ENCODE data around the gene FTCDNL1. TPM values are rescaled to one million over a fixed set of nuclear protein-coding genes. Genes with fewer than 3 reads are reported as not detected.

FTCDNL1 gene
- total and polyA plus RNA-seq, 8 donors = 0.31 to 2.8 (median 0.78) TPM; not detected in 4

DNA sequence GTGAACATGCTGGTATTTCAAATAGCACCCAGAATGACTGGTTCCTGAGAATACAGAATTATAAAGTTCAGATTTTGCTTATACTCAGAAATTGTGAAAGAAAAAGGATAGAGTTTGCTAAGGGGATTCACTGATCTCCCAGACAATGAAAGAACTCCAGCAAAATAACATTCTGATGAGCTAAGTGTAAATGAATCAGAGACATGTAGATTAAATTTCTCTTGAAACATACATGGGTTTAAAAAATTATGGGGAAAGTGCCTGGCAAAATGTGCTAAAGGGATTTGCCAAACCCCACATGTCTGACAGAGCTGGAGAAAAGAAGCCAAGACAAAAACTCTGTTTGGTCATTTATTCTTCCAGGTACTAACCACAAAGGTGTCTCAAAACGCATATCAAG, 116.3 kb downstream of the FTCDNL1 start:
- 40 to 74% (median 65%) methylated on average over 1 of the region's 1 CpG for whole genome bisulfite sequencing, 5 donors
- Histone ChIP-seq H3K4me1 (peaks cover 0 to 5% (median 1%) of the 10 kb centered on the region in 4 donors), H3K9me3 (peaks cover 0 to 3% (median 0%) of the 10 kb centered on the region in 4 donors), H3K27ac (no peak overlapping the region), H3K27me3 (no peaks in the 10 kb centered on the region), H3K36me3 (no peaks in the 10 kb centered on the region), H3K4me3 (no peak overlapping the region)
- DNase-seq = no peak
- TF ChIP-seq, protein P1, sequence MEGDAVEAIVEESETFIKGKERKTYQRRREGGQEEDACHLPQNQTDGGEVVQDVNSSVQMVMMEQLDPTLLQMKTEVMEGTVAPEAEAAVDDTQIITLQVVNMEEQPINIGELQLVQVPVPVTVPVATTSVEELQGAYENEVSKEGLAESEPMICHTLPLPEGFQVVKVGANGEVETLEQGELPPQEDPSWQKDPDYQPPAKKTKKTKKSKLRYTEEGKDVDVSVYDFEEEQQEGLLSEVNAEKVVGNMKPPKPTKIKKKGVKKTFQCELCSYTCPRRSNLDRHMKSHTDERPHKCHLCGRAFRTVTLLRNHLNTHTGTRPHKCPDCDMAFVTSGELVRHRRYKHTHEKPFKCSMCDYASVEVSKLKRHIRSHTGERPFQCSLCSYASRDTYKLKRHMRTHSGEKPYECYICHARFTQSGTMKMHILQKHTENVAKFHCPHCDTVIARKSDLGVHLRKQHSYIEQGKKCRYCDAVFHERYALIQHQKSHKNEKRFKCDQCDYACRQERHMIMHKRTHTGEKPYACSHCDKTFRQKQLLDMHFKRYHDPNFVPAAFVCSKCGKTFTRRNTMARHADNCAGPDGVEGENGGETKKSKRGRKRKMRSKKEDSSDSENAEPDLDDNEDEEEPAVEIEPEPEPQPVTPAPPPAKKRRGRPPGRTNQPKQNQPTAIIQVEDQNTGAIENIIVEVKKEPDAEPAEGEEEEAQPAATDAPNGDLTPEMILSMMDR (IDR thresholded peaks at IDR 0.05) = no peak
- TF ChIP-seq POLR2A (IDR thresholded peaks at IDR 0.05) = no peak
- TF ChIP-seq POLR2AphosphoS5 (IDR thresholded peaks at IDR 0.05) = no peak
- no peak for TF ChIP-seq EP300 (IDR thresholded peaks at IDR 0.05)
- intact Hi-C loops (cut with DNase I; ENCODE audit: low total_unique reads) = no loop called here

DNA sequence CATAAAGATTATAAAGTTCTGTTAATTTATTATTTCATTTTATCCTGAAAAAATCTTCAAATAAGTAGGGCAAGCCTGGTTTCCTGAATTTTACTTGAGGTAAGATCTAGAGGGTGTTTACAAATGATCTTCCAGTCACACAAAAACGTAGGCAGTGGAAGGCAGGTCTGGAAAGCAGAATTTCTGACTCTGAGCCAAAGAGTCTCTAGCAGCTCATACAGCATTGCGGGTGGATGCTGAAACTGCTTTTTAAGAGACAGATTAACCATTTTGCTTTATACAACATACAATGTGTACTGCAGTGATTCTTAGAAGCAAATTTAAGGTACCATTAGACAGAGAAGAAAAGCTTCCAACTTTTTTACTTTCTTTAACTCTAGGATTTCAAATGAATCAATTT, 117.0 kb downstream of the FTCDNL1 start:
- Histone ChIP-seq H3K4me3 (no peak overlapping the region), H3K27ac (no peak overlapping the region), H3K4me1 (no peaks in the 10 kb centered on the region), H3K27me3 (no peaks in the 10 kb centered on the region), H3K9me3 (peaks cover 0 to 6% (median 0%) of the 10 kb centered on the region in 4 donors), H3K36me3 (no peaks in the 10 kb centered on the region)
- intact Hi-C loops (cut with DNase I; ENCODE audit: low total_unique reads) = no loop called here
- 25 to 39% (median 31%) methylated on average over 2 of the region's 2 CpGs for WGBS, 5 donors
- peak in 1 of 2 donors; percentile 25 for DNase-seq
- TF ChIP-seq EP300 (IDR thresholded peaks at IDR 0.05) (no peak), POLR2A (IDR thresholded peaks at IDR 0.05) (no peak)
- TF ChIP-seq, protein P1 (IDR thresholded peaks at IDR 0.05) = no peak

DNA sequence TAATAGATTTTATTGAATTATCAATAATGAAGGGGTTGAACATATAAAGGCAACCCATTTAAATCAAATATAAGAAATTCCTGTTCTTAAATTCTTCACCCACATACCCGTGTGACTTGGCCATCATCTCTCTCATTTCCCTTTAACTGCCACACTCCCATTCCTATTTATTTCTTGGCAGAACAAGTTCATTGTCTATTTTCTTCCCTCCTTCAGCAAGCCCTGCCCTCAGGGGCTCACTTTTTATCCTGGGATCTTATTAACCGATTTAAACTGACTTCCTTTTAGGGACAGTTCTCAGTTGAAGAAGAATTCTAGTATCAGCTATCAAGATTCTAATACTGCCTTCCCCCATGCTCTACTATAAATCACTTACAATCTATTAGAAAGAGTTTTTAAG, 123.2 kb downstream of the FTCDNL1 start:
- Histone ChIP-seq H3K9me3 (peaks cover 0 to 11% (median under 1%) of the 10 kb centered on the region in 4 donors), H3K27ac (no peak overlapping the region), H3K36me3 (no peaks in the 10 kb centered on the region), H3K27me3 (peaks cover 0 to 3% (median 0%) of the 10 kb centered on the region in 3 donors), H3K4me1 (no peaks in the 10 kb centered on the region), H3K4me3 (no peak overlapping the region)
- TF ChIP-seq EP300 (IDR thresholded peaks at IDR 0.05) (no peak), POLR2A (IDR thresholded peaks at IDR 0.05) (no peak), POLR2AphosphoS5 (IDR thresholded peaks at IDR 0.05) (no peak)
- TF ChIP-seq, protein P1 (IDR thresholded peaks at IDR 0.05) = no peak
- DNase-seq = no peak
- 69 to 82% (median 76%) methylated on average over 2 of the region's 2 CpGs for WGBS, 5 donors
- intact Hi-C loops (cut with DNase I; ENCODE audit: low total_unique reads) = no loop called here

DNA sequence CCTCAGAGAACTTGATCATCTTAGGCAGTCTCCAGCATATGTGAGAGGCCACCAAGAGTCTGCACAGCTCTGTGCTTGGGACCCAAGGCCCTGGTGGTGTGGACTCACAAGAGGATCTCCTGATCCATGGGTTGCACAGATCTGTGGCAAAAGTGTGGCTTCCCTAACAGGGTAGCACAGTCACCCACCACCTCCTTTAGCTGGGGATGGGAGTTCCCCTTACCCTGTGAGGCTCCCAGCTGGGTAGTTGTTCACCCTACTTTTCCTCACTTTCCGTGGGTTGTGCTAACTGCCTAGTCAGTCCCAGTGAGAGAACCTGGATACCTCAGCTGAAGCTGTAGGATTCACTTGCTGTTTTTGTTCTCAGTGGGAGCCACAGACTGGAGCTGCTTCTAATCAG, 123.7 kb downstream of the FTCDNL1 start:
- no peaks in the 10 kb centered on the region for H3K4me1 ChIP-seq
- H3K36me3 ChIP-seq = no peaks in the 10 kb centered on the region
- H3K27me3 ChIP-seq = peaks cover 0 to 3% (median 0%) of the 10 kb centered on the region in 3 donors
- peaks cover 0 to 16% (median 3%) of the 10 kb centered on the region in 4 donors for H3K9me3 ChIP-seq
- H3K27ac ChIP-seq = no peak overlapping the region
- WGBS, 5 donors = 59 to 90% (median 74%) methylated on average over 1 of the region's 1 CpG
- no peak for DNase-seq
- TF ChIP-seq POLR2A (IDR thresholded peaks at IDR 0.05) (no peak), POLR2AphosphoS5 (IDR thresholded peaks at IDR 0.05) (no peak), EP300 (IDR thresholded peaks at IDR 0.05) (no peak)
- TF ChIP-seq, protein P1 (IDR thresholded peaks at IDR 0.05) = no peak
- intact Hi-C loops (cut with DNase I; ENCODE audit: low total_unique reads) = no loop called here
- no peak overlapping the region for H3K4me3 ChIP-seq
